Transverse colon (tissue), 4 donors: ENCODE data around the gene RILPL1. TPM values are rescaled to one million over a fixed set of nuclear protein-coding genes. Genes with fewer than 3 reads are reported as not detected.
A peak's percentile ranks its signal among the peaks of the same experiment; 100 is the strongest.
"Not testable (repeated sequence)": the region's sequence is repeated elsewhere in the genome, so short reads cannot be mapped to it uniquely, and the experiment has no call there.

Experiments used
- DNase-seq: peaks from one replicate; pipeline ENCODE4 v3.0.0-alpha.2; 2019
- H3K27ac ChIP-seq, 4 donors: fragments of 200-600 bp; sonication (generic); 2 replicates each; pipeline ENCODE4 v1.5.1; 2016 to 2018; ENCODE audit warnings: inconsistent platforms in 4 of 4
- H3K27me3 ChIP-seq: fragments of 200-600 bp; sonication (generic); 2 replicates; pipeline ENCODE4 v1.5.1; 2017; ENCODE audit warnings: inconsistent platforms
- H3K36me3 ChIP-seq, 4 donors: fragments of 200-600 bp; sonication (generic); 2 replicates each; pipeline ENCODE4 v1.5.1; 2017 to 2019; ENCODE audit warnings: inconsistent platforms in 4 of 4
- H3K4me1 ChIP-seq, 4 donors: fragments of 200-600 bp; sonication (generic); 2 replicates each; pipeline ENCODE4 v1.5.1; 2017 to 2020; ENCODE audit warnings: inconsistent platforms in 4 of 4
- H3K4me3 ChIP-seq, 4 donors: fragments of 200-600 bp; sonication (generic); 1 replicate in 1 of 4; 2 replicates in 3 of 4; pipeline versions ENCODE4 v1.5.1 to v1.6.1; 2017 to 2019; ENCODE audit warnings: inconsistent platforms in 4 of 4
- H3K9me3 ChIP-seq, 2 donors: fragments of 200-600 bp; sonication (generic); 2 replicates each; pipeline ENCODE4 v1.5.1; 2017 to 2019; ENCODE audit warnings: inconsistent platforms in 2 of 2
- CTCF ChIP-seq, 5 experiments: fragments of 200-600 bp in 3 of 5; fragments of 450-650 bp in 2 of 5; sonication (generic) in 3 of 5; IDR thresholded peaks; 1 replicate in 2 of 5; 2 replicates in 3 of 5; pipeline ENCODE4 v1.5.1; 2016 to 2017; ENCODE audit warnings: antibody characterized with exemption in 5 of 5, inconsistent platforms in 3 of 5, mild to moderate bottlenecking in 2 of 5, moderate library complexity in 1 of 5
- EP300 ChIP-seq: sonication (generic); formaldehyde crosslinking; IDR thresholded peaks from one replicate; pipeline ENCODE4 v1.6.1; 2017; ENCODE audit warnings: antibody characterized with exemption, low read depth
- POLR2A ChIP-seq: fragments of 450-650 bp; IDR thresholded peaks from one replicate; pipeline ENCODE4 v1.6.1; 2016; ENCODE audit warnings: antibody characterized with exemption, mild to moderate bottlenecking, moderate library complexity
- POLR2AphosphoS5 ChIP-seq, 3 donors: sonication (generic); formaldehyde crosslinking; IDR thresholded peaks; one replicate each; pipeline ENCODE4 v1.6.1; 2016; ENCODE audit warnings: antibody characterized with exemption in 3 of 3
- WGBS, 2 donors: methylation state at CpG; one replicate each; pipeline ENCODE4 v1.1.5; 2018; ENCODE audit warnings: low coverage in 1 of 2; 5-methylcytosine and 5-hydroxymethylcytosine counted together
- in situ Hi-C, 4 donors: fragments of 200-750 bp; cut with MboI; loops; one replicate each; pipeline versions ENCODE4 v1.15.0 to v1.15.1; 2017; ENCODE audit warnings: low sequenced_read_pairs in 3 of 4, low pct_ligation_motif_present in 1 of 4, low pct_unique_long_range_greater_than_20kb in 1 of 4
- intact Hi-C: fragments of 100-400 bp; cut with DNase I; formaldehyde crosslinking; loops from one replicate; pipeline ENCODE4 v1.15.1; 2023; ENCODE audit warnings: low total_unique reads
- total RNA-seq, 4 donors: library from RNA; depleted of rRNA; stranded (reverse); fragments of >200 nt; gene quantifications; one replicate each; pipeline ENCODE4 v1.1.0, GENCODE V29; 2016

Gene RILPL1
- 1 to 10 TPM; 1.6 to 6.7 (median 5.0) TPM for total RNA-seq

GRCh38 chr12:123533672-123534643 lies at the start of gene RILPL1:
TSS of gene RILPL1 (minus strand) at chr12:123533719. CDS start at chr12:123533482, 237 bp downstream.
- peak; percentile 35 for DNase-seq
- Histone ChIP-seq H3K27me3 (no peaks in the 10 kb centered on the region), H3K36me3 (no peaks in the 10 kb centered on the region), H3K9me3 (no peaks in the 10 kb centered on the region), H3K4me3 (peak within 1 kb of the TSS; percentile 66 to 84 (median 82)), H3K27ac (peak within 1 kb of the TSS; percentile 85 to 91 (median 88)), H3K4me1 (peaks cover 10 to 31% (median 14%) of the 10 kb centered on the region in 4 donors)
- in situ Hi-C loops = no loop called here
- WGBS, 2 donors = 1% methylated on average over 49 of the region's 114 CpGs; no CpG with 5 or more reads in 1 of the 2 donors
- intact Hi-C loops = no loop called here
- no peak for TF ChIP-seq POLR2AphosphoS5 (IDR thresholded peaks at IDR 0.05)
- peak in 4 of 5 experiments; percentile 21 to 24 (median 23) for TF ChIP-seq CTCF (IDR thresholded peaks at IDR 0.05)

- TF ChIP-seq EP300 (no peak), POLR2A (no peak), POLR2AphosphoS5 (IDR thresholded peaks at IDR 0.05) (no peak), CTCF (IDR thresholded peaks at IDR 0.05) (no peak)
- WGBS, 2 donors = 95 to 96% methylated on average over 4 of the region's 4 CpGs
- Histone ChIP-seq H3K9me3 (no peaks in the 10 kb centered on the region), H3K27me3 (no peaks in the 10 kb centered on the region), H3K4me3 (no peak overlapping the region), H3K4me1 (peaks cover 14 to 24% (median 19%) of the 10 kb centered on the region in 4 donors), H3K27ac (no peak overlapping the region), H3K36me3 (no peaks in the 10 kb centered on the region)
- intact Hi-C loops = no loop called here
- in situ Hi-C loops = no loop called here
- DNase-seq = no peak
These were observed 47.3 kb upstream of the RILPL1 start for GRCh38 chr12:123580772-123581171.

GRCh38 chr12:123578829-123579228 lies 45.3 kb upstream of the RILPL1 start:
- peaks cover 9 to 15% (median 11%) of the 10 kb centered on the region in 4 donors for H3K4me1 ChIP-seq
- H3K9me3 ChIP-seq, intact Hi-C loops, H3K27ac ChIP-seq, H3K27me3 ChIP-seq, H3K36me3 ChIP-seq, H3K4me3 ChIP-seq, in situ Hi-C loops, DNase-seq: not testable (repeated sequence)
- WGBS, 2 donors = 94 to 95% methylated on average over 4 of the region's 4 CpGs

GRCh38 chr12:123578243-123578642 lies 44.7 kb upstream of the RILPL1 start:
- no peak for TF ChIP-seq POLR2AphosphoS5 (IDR thresholded peaks at IDR 0.05)
- Histone ChIP-seq H3K4me3 (no peak overlapping the region), H3K4me1 (peaks cover 7 to 15% (median 10%) of the 10 kb centered on the region in 4 donors), H3K27ac (no peak overlapping the region), H3K9me3 (no peaks in the 10 kb centered on the region), H3K27me3 (no peaks in the 10 kb centered on the region), H3K36me3 (no peaks in the 10 kb centered on the region)
- intact Hi-C loops = no loop called here
- 66 to 69% methylated on average over 3 of the region's 3 CpGs for WGBS, 2 donors
- no peak for DNase-seq
- in situ Hi-C loops = no loop called here

- in situ Hi-C loops (no loop called here), intact Hi-C loops (no loop called here)
- Histone ChIP-seq H3K4me3 (no peak overlapping the region), H3K27me3 (no peaks in the 10 kb centered on the region), H3K9me3 (no peaks in the 10 kb centered on the region), H3K36me3 (no peaks in the 10 kb centered on the region), H3K4me1 (no peaks in the 10 kb centered on the region), H3K27ac (no peak overlapping the region)
- 100% methylated on average over 1 of the region's 1 CpG for WGBS, 2 donors
- TF ChIP-seq POLR2AphosphoS5 (IDR thresholded peaks at IDR 0.05) = no peak
- no peak for TF ChIP-seq CTCF (IDR thresholded peaks at IDR 0.05)
- TF ChIP-seq EP300 = no peak
- TF ChIP-seq POLR2A = no peak
- DNase-seq = no peak
These were observed 43.1 kb upstream of the RILPL1 start for GRCh38 chr12:123576611-123577010.
